Right lobe of liver (tissue), 6 donors: ENCODE measurements around the gene MED9. TPM values are rescaled to one million over a fixed set of nuclear protein-coding genes. Genes with fewer than 3 reads are reported as not detected.

ENCODE experiments used
- ATAC-seq, 4 donors: fragments of 200-7000 bp; cut with Tn5 transposase; one replicate each; pipeline ENCODE4 v1.9.1; 2020; ENCODE audit warnings: mild to moderate bottlenecking in 4 of 4, moderate library complexity in 4 of 4
- DNase-seq, 3 donors: peaks; one replicate each; pipeline ENCODE4 v3.0.0-alpha.2; 2020
- H3K27ac ChIP-seq, 3 donors: fragments of 200-600 bp; one replicate each; pipeline ENCODE4 v1.8.0; 2022
- H3K27me3 ChIP-seq, 2 donors: fragments of 200-600 bp; one replicate each; pipeline ENCODE4 v1.8.0; 2022
- H3K36me3 ChIP-seq, 4 donors: fragments of 200-600 bp; sonication (generic) in 1 of 4; one replicate each; pipeline versions ENCODE4 v1.5.1 to v1.8.0; 2017 to 2022; ENCODE audit warnings: control low read depth in 1 of 4
- H3K4me1 ChIP-seq, 4 donors: fragments of 200-600 bp; sonication (generic) in 1 of 4; one replicate each; pipeline versions ENCODE4 v1.5.1 to v1.8.0; 2017 to 2022; ENCODE audit warnings: control low read depth in 1 of 4
- H3K4me3 ChIP-seq, 3 donors: fragments of 200-600 bp; one replicate each; pipeline ENCODE4 v1.8.0; 2022
- H3K9me3 ChIP-seq, 4 donors: fragments of 200-600 bp; sonication (generic) in 1 of 4; one replicate each; pipeline versions ENCODE4 v1.5.1 to v1.8.0; 2017 to 2022; ENCODE audit warnings: control low read depth in 1 of 4
- CTCF ChIP-seq, 4 donors: fragments of 200-600 bp in 3 of 4; fragments of 450-650 bp in 1 of 4; IDR thresholded peaks; one replicate each; pipeline versions ENCODE4 v1.5.1 to v1.8.0; 2016 to 2022; ENCODE audit warnings: antibody characterized with exemption in 4 of 4, mild to moderate bottlenecking in 2 of 4
- POLR2A ChIP-seq: fragments of 450-650 bp; IDR thresholded peaks from one replicate; pipeline ENCODE4 v1.6.1; 2017; ENCODE audit warnings: antibody characterized with exemption, mild to moderate bottlenecking
- WGBS: methylation state at CpG from one replicate; pipeline ENCODE4 v1.1.6; 2018; ENCODE audit warnings: low coverage, low lambda C conversion rate; ENCODE audit not compliant: insufficient coverage; ENCODE audit errors: missing lambda C conversion rate; 5-methylcytosine and 5-hydroxymethylcytosine counted together
- intact Hi-C, 2 donors: fragments of 100-400 bp; cut with DNase I; formaldehyde crosslinking; loops; one replicate each; pipeline versions ENCODE4 v1.11.2 to v1.14.1; 2022
- small RNA-seq, 2 experiments: library from RNA; depleted of rRNA; stranded (forward); fragments of <200 nt; gene quantifications; one replicate each; pipeline ENCODE3, GENCODE V24; 2016
- total RNA-seq, 6 experiments: library from RNA; depleted of rRNA in 2 of 6; stranded (reverse); fragments of >200 nt in 2 of 6; fragmentation: NEBNext Ultra II Directional in 3 of 6; extraction: Animal tissue kit (Norgen Biotek cat#: 25700) in 3 of 6; gene quantifications; one replicate each; pipeline versions ENCODE4 v1.1.0 to v1.2.4, GENCODE V29; 2016 to 2023
- donor health status: DM: no; HTN: yes; CAD: no.
- donor health status: DM: no; HTN: no; CAD: no.
- donor health status: DM: no; HTN: no; CAD: no.
- donor health status: DM: no; HTN: yes; CAD: no.
- donor health status: DM: no; HTN: yes; CAD: no.

Gene MED9
- total RNA-seq, 6 experiments from 2014 or later, result 5.7 to 24.4 (median 12.4) TPM

GRCh38 chr17:17539591-17539990 is 62.8 kb downstream of the MED9 start:
- intact Hi-C loops, result no loop called here
- H3K4me1 ChIP-seq, result peaks cover 0 to 62% (median 28%) of the 10 kb centered on the region in 4 donors
- DNase-seq (peak in 1 of 3 donors; percentile 47), ATAC-seq (peak; percentile 2 to 29 (median 14))
- no peaks in the 10 kb centered on the region for H3K36me3 ChIP-seq
- H3K4me3 ChIP-seq, result no peak overlapping the region
- no peaks in the 10 kb centered on the region for H3K9me3 ChIP-seq
- 80% methylated on average over 3 of the region's 10 CpGs for WGBS
- no peaks in the 10 kb centered on the region for H3K27me3 ChIP-seq
- no peak for TF ChIP-seq POLR2A
- no peak for TF ChIP-seq CTCF (IDR thresholded peaks at IDR 0.05)
- H3K27ac ChIP-seq, result peak overlapping the region; percentile 40 to 94 (median 84)

- TF ChIP-seq CTCF (IDR thresholded peaks at IDR 0.05) (no peak), POLR2A (no peak)
- Histone ChIP-seq H3K4me3 (no peak overlapping the region), H3K36me3 (no peaks in the 10 kb centered on the region), H3K4me1 (peaks cover 0 to 61% (median 28%) of the 10 kb centered on the region in 4 donors), H3K9me3 (no peaks in the 10 kb centered on the region), H3K27ac (peak overlapping the region in 2 of 3 donors; percentile 84 to 94), H3K27me3 (no peaks in the 10 kb centered on the region)
- 29% methylated on average over 2 of the region's 15 CpGs for WGBS
- DNase-seq, result no peak
- ATAC-seq, result no peak
- intact Hi-C loops, result no loop called here
These were observed 63.6 kb downstream of the MED9 start for GRCh38 chr17:17540278-17540906.

- H3K36me3 ChIP-seq, result no peaks in the 10 kb centered on the region
- DNase-seq (no peak), ATAC-seq (peak; percentile 3 to 34 (median 8))
- no peak overlapping the region for H3K4me3 ChIP-seq
- 59% methylated on average over 12 of the region's 23 CpGs for WGBS
- peak overlapping the region in 2 of 3 donors; percentile 84 to 94 for H3K27ac ChIP-seq
- intact Hi-C loops, result no loop called here
- no peak for TF ChIP-seq POLR2A
- TF ChIP-seq CTCF (IDR thresholded peaks at IDR 0.05), result no peak
- H3K4me1 ChIP-seq, result peaks cover 0 to 54% (median 25%) of the 10 kb centered on the region in 4 donors
- H3K9me3 ChIP-seq, result no peaks in the 10 kb centered on the region
- H3K27me3 ChIP-seq, result no peaks in the 10 kb centered on the region
These were observed 64.3 kb downstream of the MED9 start for GRCh38 chr17:17540935-17541639.

GRCh38 chr17:17541640-17542001 is 64.8 kb downstream of the MED9 start:
- Histone ChIP-seq H3K27me3 (no peaks in the 10 kb centered on the region), H3K9me3 (no peaks in the 10 kb centered on the region), H3K36me3 (no peaks in the 10 kb centered on the region), H3K27ac (peak overlapping the region in 2 of 3 donors; percentile 84 to 94), H3K4me1 (peaks cover 0 to 48% (median 23%) of the 10 kb centered on the region in 4 donors), H3K4me3 (no peak overlapping the region)
- intact Hi-C loops, result no loop called here
- WGBS, result 50% methylated on average over 1 of the region's 5 CpGs
- no peak for TF ChIP-seq CTCF (IDR thresholded peaks at IDR 0.05)
- no peak for TF ChIP-seq POLR2A
- DNase-seq (no peak), ATAC-seq (no peak)

Small RNA genes lying within 50 kb of the gene (small RNA-seq; reads per million reads assigned to genes)
- 0 reads per million in 2 experiments for gene RF00019

Other genes starting within 250 kb of the MED9 start
- 10 to 100 TPM; 25.4 to 44.3 (median 35.9) TPM for gene FLCN, start 239.8 kb upstream of the MED9 start, total RNA-seq
- gene COPS3, start 195.8 kb upstream of the MED9 start, total RNA-seq, result 10 to 100 TPM; 19.7 to 33.0 (median 25.8) TPM
- 1 to 10 TPM in 2 of 6 experiments, under 1 TPM in 4; 0.51 to 3.0 (median 0.87) TPM for gene NT5M, start 173.6 kb upstream of the MED9 start, total RNA-seq
- gene RASD1, start 19.4 kb downstream of the MED9 start, total RNA-seq, result 100 to 1,000 TPM in 3 of 6 experiments, 10 to 100 TPM in 2, 1 to 10 TPM in 1; 1.0 to 230 (median 101) TPM
- gene PEMT, start 114.7 kb downstream of the MED9 start, total RNA-seq, result 100 to 1,000 TPM in 5 of 6 experiments, 10 to 100 TPM in 1; 92.4 to 184 (median 170) TPM
- gene RAI1, start 204.5 kb downstream of the MED9 start, total RNA-seq, result 10 to 100 TPM in 2 of 6 experiments, 1 to 10 TPM in 4; 6.1 to 14.5 (median 8.4) TPM